BLaER1 (cell line): ENCODE measurements around the gene SESN3.
A peak's percentile ranks its signal among the peaks of the same experiment; 100 is the strongest.
"Not testable (repeated sequence)": the region's sequence is repeated elsewhere in the genome, so short reads cannot be mapped to it uniquely, and the experiment has no call there.

ENCODE experiments used
- H3K27ac ChIP-seq: shearing (Covaris generic); formaldehyde crosslinking; 2 replicates; pipeline ENCODE4 v1.8.1; 2022
- H3K27me3 ChIP-seq: shearing (Covaris generic); formaldehyde crosslinking; 2 replicates; pipeline ENCODE4 v1.8.1; 2022
- H3K36me3 ChIP-seq: shearing (Covaris generic); formaldehyde crosslinking; 2 replicates; pipeline ENCODE4 v1.8.1; 2022
- H3K4me1 ChIP-seq: shearing (Covaris generic); formaldehyde crosslinking; 2 replicates; pipeline ENCODE4 v1.8.1; 2022
- H3K4me2 ChIP-seq: shearing (Covaris generic); formaldehyde crosslinking; 2 replicates; pipeline ENCODE4 v1.8.1; 2022
- H3K4me3 ChIP-seq: shearing (Covaris generic); formaldehyde crosslinking; 2 replicates; pipeline ENCODE4 v1.8.1; 2022
- H3K9ac ChIP-seq: shearing (Covaris generic); formaldehyde crosslinking; 2 replicates; pipeline ENCODE4 v1.8.1; 2022
- H3K9me3 ChIP-seq: shearing (Covaris generic); formaldehyde crosslinking; 2 replicates; pipeline ENCODE4 v1.8.1; 2022
- H4K20me1 ChIP-seq: shearing (Covaris generic); formaldehyde crosslinking; 2 replicates; pipeline ENCODE4 v1.8.1; 2022
- Cebpa-rat ChIP-seq: shearing (Covaris generic); IDR thresholded peaks from 2 replicates; pipeline ENCODE4 v1.8.1; 2022

Gene SESN3

DNA sequence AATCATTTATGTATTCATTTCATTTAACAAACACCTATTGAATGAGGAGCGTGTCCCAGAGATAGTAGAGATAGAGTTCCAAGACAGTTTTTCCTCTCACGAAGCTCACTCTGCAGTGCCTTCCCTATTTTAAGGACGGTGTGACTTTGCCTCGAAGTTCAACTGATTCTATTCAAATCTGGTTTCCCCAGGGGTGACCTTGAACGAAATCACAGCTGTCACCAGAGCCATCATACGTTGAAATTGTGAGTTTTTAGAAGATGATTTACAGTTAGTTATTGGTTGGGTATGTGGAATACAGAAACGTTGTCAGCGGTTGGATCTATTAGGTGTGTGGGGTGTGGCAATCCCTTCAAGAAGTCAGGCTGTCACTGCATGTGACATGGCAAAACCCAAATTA, 33.9 kb upstream of the SESN3 start:
- no peak overlapping the region for H3K4me3 ChIP-seq
- no peak for TF ChIP-seq Cebpa-rat
- no peaks in the 10 kb centered on the region for H4K20me1 ChIP-seq
- no peak overlapping the region for H3K4me2 ChIP-seq
- H3K27me3 ChIP-seq: no peaks in the 10 kb centered on the region
- no peaks in the 10 kb centered on the region for H3K9me3 ChIP-seq
- peaks cover 10% of the 10 kb centered on the region; the same call in 1 of the 2 replicates for H3K4me1 ChIP-seq
- H3K27ac ChIP-seq: no peak overlapping the region
- no peaks in the 10 kb centered on the region for H3K36me3 ChIP-seq
- H3K9ac ChIP-seq: no peak overlapping the region

DNA sequence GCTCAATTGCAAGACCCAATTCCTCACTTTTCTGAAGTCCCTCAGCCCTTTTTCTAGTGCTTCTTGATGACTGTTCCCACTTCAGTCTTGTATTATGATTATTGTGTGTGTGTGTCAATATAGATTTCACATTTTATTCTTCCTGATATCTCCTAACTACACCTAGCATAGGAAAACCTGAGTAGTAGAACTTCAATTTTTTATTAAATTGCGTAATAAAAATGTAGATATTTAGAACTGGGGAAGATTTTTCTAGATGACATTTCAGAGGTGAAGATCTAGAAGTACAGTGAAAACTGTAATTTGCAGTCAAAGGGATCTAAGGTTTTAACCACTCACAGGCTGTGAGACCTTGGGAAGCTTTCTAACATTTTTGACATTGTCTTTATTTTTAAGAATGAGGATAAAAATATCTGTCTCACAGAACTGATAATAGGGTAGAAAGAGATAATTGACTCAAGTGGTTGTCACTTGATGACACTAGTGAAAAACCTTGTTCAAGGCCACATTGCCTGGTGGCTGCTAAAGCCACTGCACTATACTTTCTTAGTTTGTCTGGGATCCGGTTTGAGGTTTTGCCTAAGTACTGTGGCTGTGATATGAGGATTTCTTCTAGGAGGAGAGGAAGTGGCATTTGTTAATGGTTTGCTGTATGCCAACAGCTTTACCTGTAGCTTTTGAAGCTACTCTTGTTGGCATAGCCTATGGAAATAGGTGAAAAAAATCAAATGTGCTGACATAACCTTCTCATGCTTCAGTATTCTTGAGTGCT, 32.2 kb upstream of the SESN3 start:
- Histone ChIP-seq H3K4me1 (peaks cover 10% of the 10 kb centered on the region; the same call in 1 of the 2 replicates), H4K20me1 (no peaks in the 10 kb centered on the region), H3K27me3 (no peaks in the 10 kb centered on the region), H3K9ac (no peak overlapping the region), H3K27ac (no peak overlapping the region), H3K4me2 (no peak overlapping the region), H3K36me3 (no peaks in the 10 kb centered on the region), H3K4me3 (no peak overlapping the region), H3K9me3 (no peaks in the 10 kb centered on the region)
- TF ChIP-seq Cebpa-rat: no peak; the same call in 1 of the 2 replicates

DNA sequence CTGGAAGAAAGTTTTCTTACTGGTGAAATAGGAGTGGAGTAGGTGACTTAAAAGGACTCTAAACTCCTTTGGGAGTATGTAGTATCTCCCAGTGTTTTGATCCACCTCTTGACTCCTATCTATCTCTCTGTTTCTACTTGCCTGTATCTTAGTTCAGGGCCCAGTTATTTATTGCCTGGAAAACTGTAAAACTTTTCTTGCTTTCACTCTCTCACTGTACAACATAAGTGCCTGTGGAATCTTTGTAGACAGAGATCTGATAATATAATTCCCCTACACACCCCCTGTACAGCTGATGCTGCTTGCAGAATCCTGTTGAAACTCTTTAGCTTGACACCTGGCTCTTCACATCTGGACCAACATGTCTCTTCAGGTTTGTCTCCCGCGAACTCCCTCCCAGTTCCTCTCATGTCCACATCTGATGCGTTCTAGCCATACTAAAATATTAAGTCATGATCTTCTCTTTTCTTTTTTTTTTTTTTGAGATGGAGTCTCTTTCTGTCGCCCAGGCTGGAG, 26.5 kb upstream of the SESN3 start:
- Histone ChIP-seq H3K4me2 (no peak overlapping the region), H3K4me3 (no peak overlapping the region), H3K27ac (no peak overlapping the region), H4K20me1 (no peaks in the 10 kb centered on the region), H3K27me3 (no peaks in the 10 kb centered on the region), H3K36me3 (no peaks in the 10 kb centered on the region), H3K9ac (no peak overlapping the region), H3K4me1 (peaks cover 39% of the 10 kb centered on the region), H3K9me3 (no peaks in the 10 kb centered on the region; the same call in 1 of the 2 replicates)
- TF ChIP-seq Cebpa-rat: no peak

DNA sequence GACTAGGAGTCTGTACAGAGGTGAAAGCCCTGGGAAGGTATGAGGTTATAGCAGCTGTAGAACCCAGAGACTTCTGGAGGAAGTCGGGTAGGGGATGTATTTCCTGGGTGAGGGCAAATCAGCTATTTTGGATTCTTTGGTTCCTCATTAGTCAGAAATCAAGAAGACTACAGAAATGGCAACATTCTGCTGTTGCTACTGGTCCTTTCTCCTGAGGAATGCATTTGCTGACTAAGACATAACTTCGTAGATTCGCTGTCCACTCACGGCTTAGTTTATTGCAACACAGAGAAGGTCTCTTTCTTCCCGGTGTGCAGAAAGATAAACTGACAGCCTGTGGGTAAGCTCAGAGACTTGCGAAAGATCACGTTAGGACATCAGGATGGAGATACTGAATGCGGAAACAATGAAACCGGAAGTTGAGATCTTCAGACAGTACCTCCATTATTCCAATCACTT, 25.3 kb upstream of the SESN3 start:
- Histone ChIP-seq H3K27me3 (no peaks in the 10 kb centered on the region), H3K27ac (peak overlapping the region; percentile 62), H3K9me3 (no peaks in the 10 kb centered on the region; the same call in 1 of the 2 replicates), H3K36me3 (no peaks in the 10 kb centered on the region), H3K9ac (no peak overlapping the region), H3K4me3 (no peak overlapping the region), H4K20me1 (no peaks in the 10 kb centered on the region), H3K4me2 (peak overlapping the region; percentile 69), H3K4me1 (peaks cover 39% of the 10 kb centered on the region)
- no peak for TF ChIP-seq Cebpa-rat

DNA sequence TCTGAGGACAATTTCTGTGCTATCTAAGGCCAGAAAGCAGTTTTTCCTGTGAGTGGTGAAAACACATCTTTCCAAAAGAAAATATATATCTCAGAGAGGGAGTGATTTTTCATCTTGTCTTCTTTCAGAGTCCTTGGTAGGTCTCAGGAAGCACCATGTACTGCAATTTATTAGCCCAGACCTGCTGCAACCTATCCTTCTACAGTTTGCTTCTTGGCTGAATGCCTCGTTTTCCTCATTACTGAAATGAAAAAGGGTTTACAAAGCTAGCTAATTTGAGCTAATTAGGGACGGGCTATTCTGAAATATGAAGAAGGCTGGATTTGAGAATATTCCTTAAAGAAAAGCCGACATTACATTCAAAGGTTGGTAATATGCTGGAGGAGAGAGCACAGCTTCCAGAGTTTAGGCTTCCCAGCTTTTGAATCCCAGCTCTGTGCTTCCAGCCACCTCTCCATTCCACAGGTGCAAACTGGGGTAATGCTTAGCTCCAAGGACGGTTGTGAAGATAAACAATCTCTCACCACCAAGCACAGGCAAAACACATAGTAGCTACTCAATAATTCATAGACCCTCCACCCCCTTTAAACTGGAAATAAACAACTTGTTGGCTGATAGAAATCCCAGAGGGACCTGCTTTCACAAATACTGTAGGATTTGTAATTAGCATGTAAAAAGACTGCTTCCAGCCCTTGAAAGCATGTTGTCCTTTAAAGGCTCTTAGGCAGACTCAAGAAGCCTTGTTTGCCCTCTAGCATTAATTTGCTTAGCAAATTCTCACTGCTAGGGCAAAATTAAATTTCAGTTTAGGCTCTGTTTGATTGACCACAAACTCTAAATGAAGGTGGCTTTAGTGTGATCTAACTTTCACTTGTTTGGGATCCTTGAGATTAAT, 24.5 kb upstream of the SESN3 start:
- Histone ChIP-seq H4K20me1 (no peaks in the 10 kb centered on the region), H3K4me2 (peak overlapping the region; percentile 69), H3K27me3 (no peaks in the 10 kb centered on the region), H3K36me3 (no peaks in the 10 kb centered on the region), H3K9me3 (no peaks in the 10 kb centered on the region; the same call in 1 of the 2 replicates), H3K4me1 (peaks cover 39% of the 10 kb centered on the region), H3K9ac (no peak overlapping the region), H3K4me3 (no peak overlapping the region), H3K27ac (peak overlapping the region; percentile 62)
- no peak for TF ChIP-seq Cebpa-rat

DNA sequence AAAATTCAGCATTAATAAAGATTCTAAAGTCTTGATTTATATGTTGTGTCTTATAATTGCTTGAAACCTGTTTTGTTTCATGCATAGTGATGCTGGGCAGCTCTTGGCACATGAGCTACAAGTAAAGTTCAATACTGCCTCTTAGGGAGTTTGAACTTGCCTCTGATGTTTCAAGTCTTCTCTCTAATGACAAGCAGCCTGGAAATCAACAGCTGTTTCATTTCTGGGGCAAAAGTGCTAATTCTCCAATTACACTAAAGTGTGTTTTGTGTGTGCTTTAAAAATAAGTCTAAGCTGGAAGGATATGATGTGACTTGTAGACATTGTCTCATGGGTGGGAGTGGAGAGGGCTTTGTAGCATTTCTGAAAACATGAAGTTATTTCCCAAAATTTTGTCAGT, 23.7 kb upstream of the SESN3 start:
- Histone ChIP-seq H3K4me1 (peaks cover 39% of the 10 kb centered on the region), H3K4me3 (no peak overlapping the region), H4K20me1 (no peaks in the 10 kb centered on the region), H3K9me3 (no peaks in the 10 kb centered on the region; the same call in 1 of the 2 replicates), H3K4me2 (peak overlapping the region; percentile 69), H3K27ac (peak overlapping the region; percentile 44), H3K27me3 (no peaks in the 10 kb centered on the region), H3K36me3 (no peaks in the 10 kb centered on the region), H3K9ac (no peak overlapping the region)
- no peak for TF ChIP-seq Cebpa-rat

DNA sequence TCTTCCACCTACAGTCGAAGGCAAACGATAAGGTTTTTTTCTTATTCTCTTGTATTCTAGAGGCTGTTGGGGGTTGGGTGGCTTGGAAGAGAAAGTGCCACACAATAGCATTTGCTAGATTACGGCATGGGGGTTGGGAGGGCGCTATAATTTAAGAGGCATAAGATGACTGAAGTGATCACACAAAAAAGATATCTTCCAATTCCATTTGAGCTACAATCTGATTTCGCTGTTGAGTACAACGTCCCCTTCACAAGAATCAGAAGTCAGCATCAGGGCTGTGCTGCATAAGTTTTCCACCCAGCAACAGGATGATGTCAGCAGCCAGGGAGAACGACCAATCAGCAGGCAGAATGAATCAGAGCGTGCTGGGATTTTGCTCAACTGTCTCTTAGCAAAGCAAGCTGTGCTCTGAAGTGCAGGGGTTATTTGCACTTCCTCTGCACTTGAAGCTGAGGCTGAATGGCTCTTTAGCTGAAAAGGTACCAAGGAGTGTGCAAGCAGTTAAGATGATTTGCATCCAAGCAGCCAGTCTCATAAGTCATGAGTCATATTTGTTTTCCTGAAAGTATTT, 23.2 kb upstream of the SESN3 start:
- peaks cover 44% of the 10 kb centered on the region for H3K4me1 ChIP-seq
- peak overlapping the region; percentile 16; the same call in 1 of the 2 replicates for H3K9ac ChIP-seq
- TF ChIP-seq Cebpa-rat: no peak
- H3K9me3 ChIP-seq: no peaks in the 10 kb centered on the region; the same call in 1 of the 2 replicates
- H3K4me3 ChIP-seq: no peak overlapping the region
- H3K4me2 ChIP-seq: peak overlapping the region; percentile 69
- H4K20me1 ChIP-seq: no peaks in the 10 kb centered on the region
- H3K27ac ChIP-seq: peak overlapping the region; percentile 44; the same call in 1 of the 2 replicates
- H3K27me3 ChIP-seq: no peaks in the 10 kb centered on the region
- no peaks in the 10 kb centered on the region for H3K36me3 ChIP-seq

DNA sequence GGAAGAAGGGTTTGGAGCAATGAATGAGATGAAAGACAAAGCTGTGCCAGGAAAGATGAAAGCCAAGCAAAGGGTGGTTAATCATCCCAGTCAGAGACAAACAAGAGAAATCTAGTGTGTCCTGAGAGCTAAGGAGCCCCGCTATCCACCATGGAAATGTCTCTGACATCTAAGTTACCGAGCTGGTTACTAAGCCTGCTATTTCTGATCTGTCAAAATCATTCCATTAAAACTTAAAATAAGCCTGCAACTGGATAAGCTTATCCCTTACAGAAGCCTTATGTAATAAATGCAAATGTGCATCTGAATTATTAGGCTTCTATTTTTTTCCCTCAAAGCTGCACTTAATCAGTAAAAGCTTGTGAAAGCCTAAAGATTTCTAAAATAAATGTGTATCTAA, 22.1 kb upstream of the SESN3 start:
- no peak overlapping the region for H3K4me3 ChIP-seq
- H3K4me2 ChIP-seq: peak overlapping the region; percentile 69; the same call in 1 of the 2 replicates
- no peaks in the 10 kb centered on the region for H3K27me3 ChIP-seq
- H3K9me3 ChIP-seq: no peaks in the 10 kb centered on the region; the same call in 1 of the 2 replicates
- no peaks in the 10 kb centered on the region for H3K36me3 ChIP-seq
- H3K27ac ChIP-seq: no peak overlapping the region
- H3K4me1 ChIP-seq: peaks cover 53% of the 10 kb centered on the region
- TF ChIP-seq Cebpa-rat: no peak
- no peaks in the 10 kb centered on the region for H4K20me1 ChIP-seq
- no peak overlapping the region for H3K9ac ChIP-seq

DNA sequence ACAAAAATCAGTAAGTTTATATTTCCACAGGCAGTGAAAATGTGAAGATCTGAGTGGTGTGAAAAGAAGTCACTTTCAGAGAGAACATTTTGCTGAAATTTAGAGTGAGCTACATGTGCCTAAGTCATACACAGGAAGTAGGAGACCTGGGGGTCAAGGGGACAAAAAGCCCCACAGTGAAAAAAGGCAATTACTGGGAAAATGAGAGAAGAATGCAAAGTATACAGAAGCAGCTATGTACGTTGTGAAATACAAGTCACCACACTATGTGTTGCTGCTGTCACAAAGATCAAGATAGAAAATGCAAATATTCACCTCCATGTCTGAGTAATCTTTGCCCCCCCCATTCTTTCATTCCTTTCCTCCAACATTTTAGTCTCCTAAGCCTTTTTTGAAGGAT, 21.6 kb upstream of the SESN3 start:
- peaks cover 53% of the 10 kb centered on the region for H3K4me1 ChIP-seq
- H4K20me1 ChIP-seq: no peaks in the 10 kb centered on the region
- no peaks in the 10 kb centered on the region for H3K27me3 ChIP-seq
- H3K9ac ChIP-seq: no peak overlapping the region
- TF ChIP-seq Cebpa-rat: no peak
- H3K27ac ChIP-seq: no peak overlapping the region
- no peak overlapping the region for H3K4me2 ChIP-seq
- no peaks in the 10 kb centered on the region; the same call in 1 of the 2 replicates for H3K9me3 ChIP-seq
- H3K4me3 ChIP-seq: no peak overlapping the region
- H3K36me3 ChIP-seq: no peaks in the 10 kb centered on the region

DNA sequence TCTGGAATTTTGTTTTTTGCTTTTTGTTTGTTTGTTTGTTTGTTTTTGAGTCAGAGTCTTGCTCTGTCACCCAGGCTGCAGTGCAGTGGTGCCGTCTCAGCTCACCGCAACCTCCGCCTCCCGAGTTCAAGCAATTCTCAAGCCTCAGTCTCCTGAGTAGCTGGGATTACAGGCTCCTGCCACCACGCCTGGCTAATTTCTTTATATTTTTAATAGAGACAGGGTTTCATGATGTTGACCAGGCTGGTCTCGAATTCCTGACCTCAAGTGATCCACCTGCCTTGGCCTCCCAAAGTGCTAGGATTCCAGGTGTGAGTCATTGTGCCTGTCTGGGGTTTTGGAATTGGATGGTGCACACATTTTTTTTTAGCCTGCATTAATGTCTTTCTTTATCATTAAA, 20.9 kb upstream of the SESN3 start:
- peaks cover 49% of the 10 kb centered on the region for H3K4me1 ChIP-seq
- H3K9me3 ChIP-seq, H3K4me2 ChIP-seq: not testable (repeated sequence)

More for the DNA sequence above, 20.9 kb upstream of the SESN3 start:
- not testable (repeated sequence) for H3K27ac ChIP-seq, H3K27me3 ChIP-seq, H3K36me3 ChIP-seq, H3K9ac ChIP-seq, H4K20me1 ChIP-seq, H3K4me3 ChIP-seq
